Measurements from ENCODE around the gene IMMP2L. TPM values are rescaled to one million over a fixed set of nuclear protein-coding genes. Genes with fewer than 3 reads are reported as not detected.
"Not testable (repeated sequence)": the region's sequence is repeated elsewhere in the genome, so short reads cannot be mapped to it uniquely, and the experiment has no call there.

The IMMP2L gene
- total and polyA plus RNA-seq, 4 experiments from 2014 or later: 23.5 to 32.2 (median 29.5) TPM

- no peak overlapping the region for H3K4me3 ChIP-seq (ENCODE audit: low read length in 2 of 2)
- DNase-seq: no peak
- Mint-ChIP-seq H3K9me3 (peaks cover 0 to 17% (median 8%) of the 10 kb centered on the region in 8 donors), H3K27ac (no peak overlapping the region), H3K27me3 (no peaks in the 10 kb centered on the region), H3K4me1 (no peaks in the 10 kb centered on the region), H3K36me3 (peaks cover 17 to 25% of the 10 kb centered on the region in 2 donors), H3K4me3 (no peak overlapping the region)
- H3K36me3 ChIP-seq (ENCODE audit: insufficient read depth, low read length): no peaks in the 10 kb centered on the region
- H3K27ac ChIP-seq (ENCODE audit: low read depth, low read length): no peak overlapping the region
- H3K4me1 ChIP-seq (ENCODE audit: insufficient read depth, low read length): no peaks in the 10 kb centered on the region
- intact Hi-C loops (cut with micrococcal nuclease): no loop called here
- ChIA-PET POLR2A (ENCODE audit: partially characterized antibody) (no interaction called here), CTCF (ENCODE audit: partially characterized antibody) (no interaction called here)
- H3K27me3 ChIP-seq (ENCODE audit: insufficient read depth, low read length): no peaks in the 10 kb centered on the region
- H3K9me3 ChIP-seq (ENCODE audit: control insufficient read depth in 1 of 2, low read length in 2 of 2): no peaks in the 10 kb centered on the region
Observed at GRCh38 chr7:111255576-111255975, 306.7 kb downstream of the IMMP2L start.

- H3K9me3 ChIP-seq (ENCODE audit: control insufficient read depth in 1 of 2, low read length in 2 of 2); DNase-seq; CTCF ChIA-PET (ENCODE audit: partially characterized antibody); intact Hi-C loops (cut with micrococcal nuclease); H3K27ac Mint-ChIP-seq; H3K4me3 ChIP-seq (ENCODE audit: low read length in 2 of 2); H3K36me3 ChIP-seq (ENCODE audit: insufficient read depth, low read length); H3K27me3 Mint-ChIP-seq; H3K27ac ChIP-seq (ENCODE audit: low read depth, low read length); H3K4me1 Mint-ChIP-seq; H3K4me1 ChIP-seq (ENCODE audit: insufficient read depth, low read length); H3K27me3 ChIP-seq (ENCODE audit: insufficient read depth, low read length); POLR2A ChIA-PET (ENCODE audit: partially characterized antibody); H3K4me3 Mint-ChIP-seq: not testable (repeated sequence)
- H3K9me3 Mint-ChIP-seq: peaks cover 0 to 25% (median 14%) of the 10 kb centered on the region in 8 donors
- peaks cover 19 to 33% of the 10 kb centered on the region in 2 donors for H3K36me3 Mint-ChIP-seq
Observed at GRCh38 chr7:111251365-111251764, 310.9 kb downstream of the IMMP2L start.

DNA sequence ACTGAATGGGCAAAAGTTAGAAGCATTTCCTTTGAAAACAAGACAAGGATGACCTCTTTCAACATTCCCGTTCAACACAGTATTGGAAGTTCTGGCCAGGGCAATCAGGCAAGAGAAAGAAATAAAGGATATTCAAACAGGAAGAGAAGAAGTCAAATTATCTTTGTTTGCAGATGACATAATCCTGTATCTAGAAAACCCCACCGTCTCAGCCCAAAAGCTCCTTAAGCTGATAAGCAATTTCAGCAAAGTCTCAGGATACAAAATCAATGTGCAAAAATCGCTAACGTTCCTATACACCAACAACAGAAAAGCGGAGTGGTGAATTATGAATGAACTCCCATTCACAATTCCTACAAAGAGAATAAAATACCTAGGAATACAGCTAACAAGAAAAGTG, 312.5 kb downstream of the IMMP2L start:
- H3K9me3 ChIP-seq (ENCODE audit: control insufficient read depth in 1 of 2, low read length in 2 of 2); POLR2A ChIA-PET (ENCODE audit: partially characterized antibody); DNase-seq; H3K27me3 ChIP-seq (ENCODE audit: insufficient read depth, low read length); CTCF ChIA-PET (ENCODE audit: partially characterized antibody); H3K36me3 ChIP-seq (ENCODE audit: insufficient read depth, low read length); H3K4me1 Mint-ChIP-seq; H3K4me1 ChIP-seq (ENCODE audit: insufficient read depth, low read length); H3K27ac Mint-ChIP-seq; H3K4me3 Mint-ChIP-seq; H3K4me3 ChIP-seq (ENCODE audit: low read length in 2 of 2); intact Hi-C loops (cut with micrococcal nuclease); H3K27ac ChIP-seq (ENCODE audit: low read depth, low read length); H3K27me3 Mint-ChIP-seq: not testable (repeated sequence)
- peaks cover 0 to 25% (median 14%) of the 10 kb centered on the region in 8 donors for H3K9me3 Mint-ChIP-seq
- H3K36me3 Mint-ChIP-seq: peaks cover 19 to 33% of the 10 kb centered on the region in 2 donors

GRCh38 chr7:111242141-111242755, 320.0 kb downstream of the IMMP2L start:
- no peaks in the 10 kb centered on the region for H3K9me3 ChIP-seq (ENCODE audit: control insufficient read depth in 1 of 2, low read length in 2 of 2)

DNA sequence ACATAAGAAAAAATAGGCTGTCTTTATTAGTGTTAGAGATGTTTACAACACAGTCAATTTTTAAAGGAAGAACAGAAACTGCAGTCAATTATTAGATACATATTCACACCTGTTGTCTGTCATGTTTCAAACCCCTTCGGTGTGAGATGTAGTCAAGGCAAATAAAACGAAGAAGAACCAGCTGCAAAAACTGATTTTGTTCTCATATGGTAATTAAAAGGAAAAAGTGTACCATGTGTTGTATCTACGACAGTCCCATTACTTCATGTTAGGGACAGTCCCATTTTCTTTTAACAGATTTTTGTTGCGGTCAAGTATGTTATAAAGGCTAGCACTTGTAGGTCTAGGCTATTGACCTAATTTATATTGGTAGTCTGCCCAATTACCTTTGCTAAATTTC, 321.9 kb downstream of the IMMP2L start:
- no peak overlapping the region for H3K4me3 ChIP-seq (ENCODE audit: low read length in 2 of 2)
- H3K27me3 Mint-ChIP-seq: no peaks in the 10 kb centered on the region
- ChIA-PET POLR2A (ENCODE audit: partially characterized antibody) (no interaction called here), CTCF (ENCODE audit: partially characterized antibody) (no interaction called here)
- peaks cover 0 to 15% of the 10 kb centered on the region in 2 donors for H3K36me3 Mint-ChIP-seq
- no peaks in the 10 kb centered on the region for H3K36me3 ChIP-seq (ENCODE audit: insufficient read depth, low read length)
- H3K27ac ChIP-seq (ENCODE audit: low read depth, low read length): no peak overlapping the region
- H3K4me1 Mint-ChIP-seq: peaks cover 0 to 15% (median 9%) of the 10 kb centered on the region in 4 donors
- no peaks in the 10 kb centered on the region for H3K27me3 ChIP-seq (ENCODE audit: insufficient read depth, low read length)
- H3K4me3 Mint-ChIP-seq: no peak overlapping the region
- DNase-seq: no peak
- H3K9me3 ChIP-seq (ENCODE audit: control insufficient read depth in 1 of 2, low read length in 2 of 2): no peaks in the 10 kb centered on the region
- no peaks in the 10 kb centered on the region for H3K4me1 ChIP-seq (ENCODE audit: insufficient read depth, low read length)
- intact Hi-C loops (cut with micrococcal nuclease): no loop called here
- peaks cover 0 to 3% (median 0%) of the 10 kb centered on the region in 8 donors for H3K9me3 Mint-ChIP-seq
- H3K27ac Mint-ChIP-seq: no peak overlapping the region

More at GRCh38 chr7:111242141-111242755, 320.0 kb downstream of the IMMP2L start:
- no peak overlapping the region for H3K27ac ChIP-seq (ENCODE audit: low read depth, low read length)
- Mint-ChIP-seq H3K36me3 (no peaks in the 10 kb centered on the region), H3K27me3 (no peaks in the 10 kb centered on the region), H3K27ac (no peak overlapping the region), H3K9me3 (no peaks in the 10 kb centered on the region), H3K4me3 (no peak overlapping the region), H3K4me1 (peaks cover 0 to 12% (median 9%) of the 10 kb centered on the region in 4 donors)
- no peak for DNase-seq
- no peak overlapping the region for H3K4me3 ChIP-seq (ENCODE audit: low read length in 2 of 2)
- H3K27me3 ChIP-seq (ENCODE audit: insufficient read depth, low read length): no peaks in the 10 kb centered on the region
- ChIA-PET POLR2A (ENCODE audit: partially characterized antibody) (no interaction called here), CTCF (ENCODE audit: partially characterized antibody) (no interaction called here)
- H3K4me1 ChIP-seq (ENCODE audit: insufficient read depth, low read length): no peaks in the 10 kb centered on the region
- intact Hi-C loops (cut with micrococcal nuclease): no loop called here
- no peaks in the 10 kb centered on the region for H3K36me3 ChIP-seq (ENCODE audit: insufficient read depth, low read length)

DNA sequence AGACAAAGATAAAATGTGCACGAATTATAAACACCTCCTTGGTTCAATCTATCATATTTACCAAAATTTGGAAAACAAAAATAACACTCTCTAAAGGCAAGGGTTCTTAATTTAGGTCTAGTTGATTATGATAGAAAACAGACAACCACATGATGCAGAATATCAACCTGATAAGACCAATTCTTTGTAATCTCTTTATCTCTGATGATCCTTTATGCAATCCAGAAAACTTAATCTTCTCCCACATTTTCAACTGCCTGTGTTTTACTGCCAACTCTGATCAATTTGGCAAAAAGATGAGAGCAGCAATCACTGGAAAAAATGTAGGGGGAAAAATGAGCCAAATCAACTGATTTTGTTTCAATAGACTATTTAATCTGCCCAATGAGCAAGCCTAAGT, 322.9 kb downstream of the IMMP2L start:
- ChIA-PET CTCF (ENCODE audit: partially characterized antibody) (no interaction called here), POLR2A (ENCODE audit: partially characterized antibody) (no interaction called here)
- H3K27me3 Mint-ChIP-seq: no peaks in the 10 kb centered on the region
- peaks cover 0 to 17% of the 10 kb centered on the region in 2 donors for H3K36me3 Mint-ChIP-seq
- intact Hi-C loops (cut with micrococcal nuclease): no loop called here
- Histone ChIP-seq H3K36me3 (ENCODE audit: insufficient read depth, low read length) (no peaks in the 10 kb centered on the region), H3K9me3 (ENCODE audit: control insufficient read depth in 1 of 2, low read length in 2 of 2) (no peaks in the 10 kb centered on the region), H3K4me1 (ENCODE audit: insufficient read depth, low read length) (no peaks in the 10 kb centered on the region), H3K27ac (ENCODE audit: low read depth, low read length) (no peak overlapping the region), H3K27me3 (ENCODE audit: insufficient read depth, low read length) (no peaks in the 10 kb centered on the region), H3K4me3 (ENCODE audit: low read length in 2 of 2) (no peak overlapping the region)
- no peak for DNase-seq
- peaks cover 0 to 15% (median 9%) of the 10 kb centered on the region in 4 donors for H3K4me1 Mint-ChIP-seq
- H3K27ac Mint-ChIP-seq: no peak overlapping the region
- peaks cover 0 to 3% (median 0%) of the 10 kb centered on the region in 8 donors for H3K9me3 Mint-ChIP-seq
- H3K4me3 Mint-ChIP-seq: peak overlapping the region in 1 of 8 donors; percentile 1

DNA sequence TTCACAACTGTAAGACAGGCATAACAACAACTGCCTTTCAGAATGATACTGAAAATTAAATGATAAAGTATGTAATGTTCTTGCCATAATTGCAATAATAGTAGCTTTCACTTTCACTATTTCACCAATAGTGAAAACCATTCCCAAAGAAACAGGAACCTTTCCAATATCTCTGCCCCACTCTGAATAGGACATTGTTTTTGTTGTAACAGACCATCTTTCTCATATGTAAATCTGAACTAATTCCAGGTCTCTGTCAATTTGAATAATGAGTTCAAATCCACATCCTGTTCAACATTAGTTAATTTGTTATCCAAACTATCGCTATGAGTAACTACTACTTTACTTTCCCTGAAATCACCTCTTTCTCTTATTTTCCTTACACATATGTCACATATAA, 323.4 kb downstream of the IMMP2L start:
- CTCF ChIA-PET (ENCODE audit: partially characterized antibody): no interaction called here
- H3K4me1 Mint-ChIP-seq: peaks cover 0 to 15% (median 9%) of the 10 kb centered on the region in 4 donors
- H3K36me3 Mint-ChIP-seq: peaks cover 0 to 17% of the 10 kb centered on the region in 2 donors
- H3K9me3 Mint-ChIP-seq: peaks cover 0 to 3% (median 0%) of the 10 kb centered on the region in 8 donors
- DNase-seq: no peak
- no peaks in the 10 kb centered on the region for H3K27me3 Mint-ChIP-seq
- Histone ChIP-seq H3K27me3 (ENCODE audit: insufficient read depth, low read length) (no peaks in the 10 kb centered on the region), H3K9me3 (ENCODE audit: control insufficient read depth in 1 of 2, low read length in 2 of 2) (no peaks in the 10 kb centered on the region), H3K27ac (ENCODE audit: low read depth, low read length) (no peak overlapping the region), H3K4me1 (ENCODE audit: insufficient read depth, low read length) (no peaks in the 10 kb centered on the region), H3K36me3 (ENCODE audit: insufficient read depth, low read length) (no peaks in the 10 kb centered on the region), H3K4me3 (ENCODE audit: low read length in 2 of 2) (no peak overlapping the region)
- peak overlapping the region in 3 of 8 donors; percentile 1 to 4 (median 4) for H3K4me3 Mint-ChIP-seq
- intact Hi-C loops (cut with micrococcal nuclease): no loop called here
- no peak overlapping the region for H3K27ac Mint-ChIP-seq
- POLR2A ChIA-PET (ENCODE audit: partially characterized antibody): no interaction called here
